Brain microvascular endothelial cell (primary cell): ENCODE results near the gene RNF151.

Experiments
- DNase-seq: peaks from one replicate; pipeline ENCODE4 v3.0.0-alpha.2; 2020
- H3K27ac ChIP-seq: fragments of 250-450 bp; sonication (Bioruptor Pico); 2 replicates; pipeline ENCODE4 v1.5.1; 2020; ENCODE audit warnings: mild to moderate bottlenecking, moderate library complexity
- H3K27me3 ChIP-seq: fragments of 250-450 bp; sonication (Bioruptor Pico); replicated peaks from 2 replicates; pipeline ENCODE4 v1.5.1; 2020; ENCODE audit warnings: mild to moderate bottlenecking
- H3K36me3 ChIP-seq: fragments of 250-450 bp; sonication (Bioruptor Pico); replicated peaks from 2 replicates; pipeline ENCODE4 v1.5.1; 2020; ENCODE audit warnings: mild to moderate bottlenecking
- H3K4me3 ChIP-seq: 2 replicates; pipeline ENCODE4 v1.5.1; 2011; ENCODE audit warnings: low read depth, mild to moderate bottlenecking, control low read depth, low read length, moderate library complexity
- in situ Hi-C: cut with HindIII; loops from 2 replicates; pipeline ENCODE4 v1.10.0; 2017; ENCODE audit warnings: low sequenced_read_pairs, low pct_ligation_motif_present
- TF ChIP-seq, protein P1 (sequence below): IDR thresholded peaks from 2 replicates; pipeline ENCODE4 v1.5.1; 2011; ENCODE audit warnings: low read depth, mild to moderate bottlenecking, moderate library complexity, low read length, control low read depth, inconsistent platforms; ENCODE audit errors: missing control alignments

The RNF151 gene

GRCh38 chr16:1929105-1929504 lies 37.6 kb upstream of the RNF151 start:
- H3K27ac ChIP-seq, result no peak overlapping the region
- H3K4me3 ChIP-seq, result peak overlapping the region; percentile 63
- no peaks in the 10 kb centered on the region for H3K27me3 ChIP-seq
- TF ChIP-seq, protein P1, sequence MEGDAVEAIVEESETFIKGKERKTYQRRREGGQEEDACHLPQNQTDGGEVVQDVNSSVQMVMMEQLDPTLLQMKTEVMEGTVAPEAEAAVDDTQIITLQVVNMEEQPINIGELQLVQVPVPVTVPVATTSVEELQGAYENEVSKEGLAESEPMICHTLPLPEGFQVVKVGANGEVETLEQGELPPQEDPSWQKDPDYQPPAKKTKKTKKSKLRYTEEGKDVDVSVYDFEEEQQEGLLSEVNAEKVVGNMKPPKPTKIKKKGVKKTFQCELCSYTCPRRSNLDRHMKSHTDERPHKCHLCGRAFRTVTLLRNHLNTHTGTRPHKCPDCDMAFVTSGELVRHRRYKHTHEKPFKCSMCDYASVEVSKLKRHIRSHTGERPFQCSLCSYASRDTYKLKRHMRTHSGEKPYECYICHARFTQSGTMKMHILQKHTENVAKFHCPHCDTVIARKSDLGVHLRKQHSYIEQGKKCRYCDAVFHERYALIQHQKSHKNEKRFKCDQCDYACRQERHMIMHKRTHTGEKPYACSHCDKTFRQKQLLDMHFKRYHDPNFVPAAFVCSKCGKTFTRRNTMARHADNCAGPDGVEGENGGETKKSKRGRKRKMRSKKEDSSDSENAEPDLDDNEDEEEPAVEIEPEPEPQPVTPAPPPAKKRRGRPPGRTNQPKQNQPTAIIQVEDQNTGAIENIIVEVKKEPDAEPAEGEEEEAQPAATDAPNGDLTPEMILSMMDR, result no peak
- no peak for DNase-seq
- H3K36me3 ChIP-seq, result no peaks in the 10 kb centered on the region
- in situ Hi-C loops, result no loop called here

DNA sequence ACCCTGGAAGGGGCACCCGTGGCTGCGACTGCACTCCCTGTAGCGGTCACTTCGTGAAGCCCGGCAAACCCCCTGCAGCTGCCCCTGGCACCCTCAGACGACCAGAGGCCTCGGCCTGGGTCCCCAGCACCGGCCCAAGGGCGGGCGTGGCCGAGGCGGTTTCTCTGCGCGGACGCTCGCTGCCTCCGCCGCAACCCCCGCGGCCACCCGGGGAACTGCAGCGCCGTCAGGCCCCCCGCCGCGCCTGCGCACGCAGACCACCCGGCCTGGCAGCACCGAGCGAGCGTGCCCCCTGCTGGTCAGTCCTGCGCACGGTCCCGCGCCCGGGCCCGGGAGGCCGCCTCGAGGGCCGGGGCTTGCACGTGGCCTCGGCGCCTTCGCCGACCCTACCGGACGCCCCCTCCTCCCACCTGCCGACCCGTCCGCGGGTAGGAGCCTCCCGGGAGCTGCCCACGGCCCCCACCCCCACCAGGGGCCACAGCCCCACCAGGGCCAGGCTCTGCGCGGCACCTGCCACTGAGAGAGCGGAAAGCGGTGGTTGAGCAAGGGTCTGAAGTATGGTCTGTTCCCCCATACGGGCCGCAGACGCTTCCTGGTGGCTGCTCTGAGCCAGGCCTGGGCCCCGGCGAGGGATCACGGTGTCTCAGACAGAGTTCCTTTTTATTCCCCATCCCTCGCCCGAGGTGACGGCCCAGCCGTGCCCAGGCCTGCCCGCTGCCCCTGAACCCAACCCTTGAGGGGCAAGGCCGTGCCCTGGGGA lies 36.9 kb upstream of the RNF151 start:
- no peak overlapping the region for H3K27ac ChIP-seq
- TF ChIP-seq, protein P1, result peak; percentile 58
- peak; percentile 60 for DNase-seq
- H3K27me3 ChIP-seq, result no peaks in the 10 kb centered on the region
- peak overlapping the region; percentile 63 for H3K4me3 ChIP-seq
- in situ Hi-C loops, result no loop called here
- H3K36me3 ChIP-seq, result no peaks in the 10 kb centered on the region

- DNase-seq, result no peak
- Histone ChIP-seq H3K4me3 (no peak overlapping the region), H3K36me3 (no peaks in the 10 kb centered on the region), H3K27ac (no peak overlapping the region), H3K27me3 (no peaks in the 10 kb centered on the region)
- in situ Hi-C loops, result no loop called here
- TF ChIP-seq, protein P1, result no peak
Measured at GRCh38 chr16:1930338-1930720, 36.3 kb upstream of the RNF151 start.

GRCh38 chr16:1932050-1933028 lies 34.3 kb upstream of the RNF151 start:
- no peak overlapping the region for H3K4me3 ChIP-seq
- no peak for DNase-seq
- H3K27me3 ChIP-seq, result no peaks in the 10 kb centered on the region
- TF ChIP-seq, protein P1, result peak; percentile 26
- in situ Hi-C loops, result no loop called here
- H3K27ac ChIP-seq, result no peak overlapping the region
- H3K36me3 ChIP-seq, result no peaks in the 10 kb centered on the region

GRCh38 chr16:1933097-1933661 lies 33.5 kb upstream of the RNF151 start:
- no peaks in the 10 kb centered on the region for H3K27me3 ChIP-seq
- H3K36me3 ChIP-seq, result peaks cover 3% of the 10 kb centered on the region
- TF ChIP-seq, protein P1, result no peak
- H3K27ac ChIP-seq, result no peak overlapping the region
- H3K4me3 ChIP-seq, result no peak overlapping the region
- in situ Hi-C loops, result no loop called here
- no peak for DNase-seq
